Fibroblast of lung (primary cell): ENCODE results near the gene UBL7. TPM values are rescaled to one million over a fixed set of nuclear protein-coding genes. Genes with fewer than 3 reads are reported as not detected.

ENCODE experiments used
- DNase-seq, 2 donors: peaks; one replicate each; pipeline versions ENCODE4 v3.0.0 to v3.0.0-alpha.2; 2010; ENCODE audit warnings: low read depth in 2 of 2
- H2AFZ ChIP-seq: 2 replicates; pipeline ENCODE4 v1.5.1; 2012; ENCODE audit warnings: low read length, control low read depth, inconsistent platforms
- H3K27ac ChIP-seq: 2 replicates; pipeline ENCODE4 v1.5.1; 2011; ENCODE audit warnings: low read length, control low read depth; ENCODE audit not compliant: insufficient read depth
- H3K27me3 ChIP-seq: 2 replicates; pipeline ENCODE4 v1.5.1; 2011; ENCODE audit warnings: mild to moderate bottlenecking, low read length; ENCODE audit not compliant: control insufficient read depth, insufficient read depth
- H3K36me3 ChIP-seq: 2 replicates; pipeline ENCODE4 v1.5.1; 2011; ENCODE audit warnings: low read length; ENCODE audit not compliant: control insufficient read depth, insufficient read depth
- H3K4me1 ChIP-seq: 2 replicates; pipeline ENCODE4 v1.5.1; 2011; ENCODE audit warnings: low read length; ENCODE audit not compliant: control insufficient read depth, insufficient read depth; ENCODE audit errors: extremely low read depth
- H3K4me2 ChIP-seq: 2 replicates; pipeline ENCODE4 v1.5.1; 2011; ENCODE audit warnings: low read length, control low read depth; ENCODE audit not compliant: insufficient read depth; ENCODE audit errors: extremely low read depth
- H3K4me3 ChIP-seq, 4 experiments: fragments of 200-600 bp in 1 of 4; sonication (generic) in 1 of 4; replicated peaks in 1 of 4; 2 replicates each; pipeline ENCODE4 v1.5.1; 2011 to 2016; ENCODE audit warnings: low read length in 4 of 4, low read depth in 3 of 4, mild to moderate bottlenecking in 3 of 4, control low read depth in 2 of 4, inconsistent platforms in 1 of 4, mixed read lengths in 1 of 4; ENCODE audit not compliant: insufficient read depth in 1 of 4; ENCODE audit errors: control extremely low read depth in 1 of 4
- H3K79me2 ChIP-seq: 2 replicates; pipeline ENCODE4 v1.5.1; 2012; ENCODE audit warnings: mild to moderate bottlenecking, low read length, inconsistent platforms; ENCODE audit not compliant: control insufficient read depth, insufficient read depth
- H3K9ac ChIP-seq: 2 replicates; pipeline ENCODE4 v1.5.1; 2011; ENCODE audit warnings: mild to moderate bottlenecking, low read length, control low read depth; ENCODE audit not compliant: insufficient read depth
- H3K9me3 ChIP-seq: 2 replicates; pipeline ENCODE4 v1.5.1; 2012; ENCODE audit warnings: low read depth, low read length; ENCODE audit not compliant: control insufficient read depth, insufficient read depth
- H4K20me1 ChIP-seq: 2 replicates; pipeline ENCODE4 v1.5.1; 2011; ENCODE audit warnings: low read length; ENCODE audit not compliant: control insufficient read depth, insufficient read depth; ENCODE audit errors: extremely low read depth
- CTCF ChIP-seq, 2 donors: IDR thresholded peaks in 1 of 2; conservative IDR thresholded peaks in 1 of 2; 1 replicate in 1 of 2; 2 replicates in 1 of 2; pipeline ENCODE4 v1.5.1; 2011 to 2012; ENCODE audit warnings: low read length in 2 of 2, control low read depth in 1 of 2, inconsistent platforms in 1 of 2, low read depth in 1 of 2, mild to moderate bottlenecking in 1 of 2
- EZH2 ChIP-seq: IDR thresholded peaks from 2 replicates; pipeline ENCODE4 v1.5.1; 2012; ENCODE audit warnings: low read length, control low read depth, mild to moderate bottlenecking; ENCODE audit errors: missing control alignments
- polyA plus RNA-seq, 2 donors: library from polyadenylated mRNA; depleted of rRNA in 1 of 2; stranded (reverse) in 1 of 2; unstranded in 1 of 2; fragments of >200 nt; gene quantifications; 2 replicates each; pipeline ENCODE4 v1.2.1, GENCODE V29; 2011 to 2012; ENCODE audit warnings: missing spikeins in 1 of 2
- total RNA-seq: library from RNA; depleted of rRNA; stranded (reverse); fragments of >200 nt; gene quantifications from 2 replicates; pipeline ENCODE4 v1.2.1, GENCODE V29; 2014

Gene UBL7
- total and polyA plus RNA-seq, 2 donors (not counting 1 experiment from before 2014, with no cell fraction given): 31.9 to 36.8 TPM

GRCh38 chr15:74453925-74454763 is 6.8 kb downstream of the UBL7 start:
- H3K4me3 ChIP-seq: no peak overlapping the region
- H2AFZ ChIP-seq: no peak overlapping the region
- no peak overlapping the region for H3K9ac ChIP-seq
- no peak for TF ChIP-seq CTCF (conservative IDR thresholded peaks at IDR 0.05 in 1 of 2, IDR thresholded peaks at IDR 0.05 in 1 of 2; ENCODE audit: low read depth in 1 of 2, low read length in 2 of 2)
- TF ChIP-seq EZH2: no peak
- H3K27ac ChIP-seq: no peak overlapping the region
- no peak overlapping the region for H3K4me2 ChIP-seq
- H3K9me3 ChIP-seq: no peaks in the 10 kb centered on the region
- no peaks in the 10 kb centered on the region for H3K27me3 ChIP-seq
- no peaks in the 10 kb centered on the region for H3K79me2 ChIP-seq
- no peaks in the 10 kb centered on the region for H4K20me1 ChIP-seq
- peaks cover 6% of the 10 kb centered on the region for H3K36me3 ChIP-seq
- no peaks in the 10 kb centered on the region for H3K4me1 ChIP-seq
- peak in 1 of 2 donors; percentile 64 for DNase-seq

GRCh38 chr15:74451861-74452835 is 8.8 kb downstream of the UBL7 start:
- no peak for TF ChIP-seq CTCF (conservative IDR thresholded peaks at IDR 0.05 in 1 of 2, IDR thresholded peaks at IDR 0.05 in 1 of 2; ENCODE audit: low read depth in 1 of 2, low read length in 2 of 2)
- H3K27me3 ChIP-seq: no peaks in the 10 kb centered on the region
- no peaks in the 10 kb centered on the region for H3K79me2 ChIP-seq
- no peaks in the 10 kb centered on the region for H3K4me1 ChIP-seq
- no peak for DNase-seq
- H3K27ac ChIP-seq: no peak overlapping the region
- H3K4me2 ChIP-seq: no peak overlapping the region
- H2AFZ ChIP-seq: no peak overlapping the region
- no peak overlapping the region for H3K4me3 ChIP-seq
- H4K20me1 ChIP-seq: no peaks in the 10 kb centered on the region
- H3K9me3 ChIP-seq: no peaks in the 10 kb centered on the region
- H3K9ac ChIP-seq: no peak overlapping the region
- H3K36me3 ChIP-seq: peaks cover 9% of the 10 kb centered on the region

GRCh38 chr15:74451322-74451721 is 9.6 kb downstream of the UBL7 start:
- Histone ChIP-seq H3K79me2 (no peaks in the 10 kb centered on the region), H3K9me3 (no peaks in the 10 kb centered on the region), H3K9ac (no peak overlapping the region), H3K4me2 (no peak overlapping the region), H3K4me1 (no peaks in the 10 kb centered on the region), H3K36me3 (peaks cover 9% of the 10 kb centered on the region), H4K20me1 (no peaks in the 10 kb centered on the region), H2AFZ (no peak overlapping the region), H3K27me3 (no peaks in the 10 kb centered on the region), H3K4me3 (no peak overlapping the region), H3K27ac (no peak overlapping the region)
- no peak for TF ChIP-seq EZH2
- no peak for DNase-seq
